NCI-H2227 (cell line): ENCODE data around the gene ARHGDIA.

ENCODE experiments used
- DNase-seq: peaks from one replicate; lab custom pipeline; 2025; ENCODE audit not compliant: unreplicated experiment; lab: John Stamatoyannopoulos, UW

The ARHGDIA gene

DNA sequence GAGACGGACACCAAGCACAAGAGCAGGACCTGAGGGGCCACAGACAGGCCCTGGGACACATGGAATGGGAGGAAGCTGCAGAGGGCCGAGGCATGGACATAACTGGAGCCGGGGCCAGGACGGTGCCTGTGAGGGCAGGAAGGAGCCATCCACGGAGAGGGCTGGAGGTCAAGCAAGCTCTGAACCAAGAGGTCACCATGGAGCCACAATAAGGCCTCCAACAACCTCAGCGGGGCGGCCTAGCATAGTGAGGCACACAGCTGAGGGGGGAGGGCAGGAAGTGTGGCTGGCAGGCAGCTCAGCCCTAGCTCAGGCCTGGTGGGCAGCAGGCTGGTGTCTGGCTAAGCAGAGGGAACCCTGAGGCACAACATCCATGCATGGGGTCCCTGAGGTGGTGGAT lies 42.5 kb downstream of the ARHGDIA start:
- DNase-seq, result no peak

GRCh38 chr17:81825841-81826466 lies 45.2 kb downstream of the ARHGDIA start:
- DNase-seq, result no peak

DNA sequence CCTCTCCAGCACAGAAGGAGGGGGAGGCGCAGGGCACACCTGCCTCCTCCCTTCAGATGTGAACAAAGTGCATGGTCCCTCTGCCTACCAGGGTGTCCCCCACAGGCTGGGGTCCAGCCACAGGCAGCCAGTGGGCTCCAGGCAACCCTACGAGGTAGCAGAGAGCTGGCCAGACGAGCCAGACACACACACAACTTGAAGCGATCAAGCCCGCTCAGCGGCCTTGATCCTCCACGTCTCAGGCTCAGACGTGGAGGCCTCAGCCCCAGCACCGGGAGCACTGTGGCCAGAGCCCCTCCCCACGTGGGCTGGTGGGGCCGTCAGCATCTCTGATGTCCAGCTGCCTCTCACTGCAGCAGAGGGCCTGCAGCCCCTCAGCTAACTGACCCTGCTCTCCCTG lies 46.5 kb downstream of the ARHGDIA start:
- DNase-seq, result no peak

GRCh38 chr17:81823820-81824550 lies 47.2 kb downstream of the ARHGDIA start:
- no peak for DNase-seq

DNA sequence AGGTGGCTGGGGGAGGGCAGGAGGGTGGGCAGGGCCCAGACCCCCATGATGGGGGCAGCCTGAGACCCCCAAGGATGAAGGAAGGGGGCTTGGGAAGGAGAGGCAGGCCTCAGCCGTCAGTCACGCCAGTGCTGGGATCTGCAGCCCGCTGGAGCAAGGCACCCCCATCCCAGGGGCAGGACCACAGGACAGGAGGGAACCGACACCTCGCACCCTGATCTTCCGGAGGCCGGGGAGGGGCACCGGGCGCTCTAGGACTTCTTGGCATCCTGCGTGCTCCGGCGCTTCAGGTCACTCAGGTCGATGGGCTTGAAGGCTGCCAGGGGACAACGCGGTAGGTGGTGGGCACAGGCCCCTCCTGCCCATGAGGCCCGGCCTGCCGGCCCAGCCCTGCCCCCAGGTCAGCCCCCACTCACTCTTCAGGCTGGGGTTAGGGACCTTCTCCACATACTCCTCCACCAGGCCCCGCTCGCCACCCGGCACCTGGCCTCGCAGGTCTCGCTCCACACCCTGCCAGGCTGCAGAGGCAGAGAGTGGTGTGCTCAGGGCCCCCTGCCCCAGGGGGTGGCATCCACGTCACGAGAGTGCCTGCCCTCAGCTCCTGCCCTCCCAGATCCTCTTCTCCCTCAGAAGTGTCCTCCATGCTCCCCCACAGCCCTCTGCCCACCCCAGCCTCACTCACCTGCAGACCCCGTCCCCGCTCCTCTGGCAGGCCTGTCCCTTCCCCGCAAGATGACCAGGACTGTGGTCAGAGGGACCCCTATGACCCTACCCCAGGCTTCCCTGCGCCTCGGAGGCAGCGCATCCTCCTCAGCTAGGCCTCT lies 47.9 kb downstream of the ARHGDIA start:
- DNase-seq, result no peak

DNA sequence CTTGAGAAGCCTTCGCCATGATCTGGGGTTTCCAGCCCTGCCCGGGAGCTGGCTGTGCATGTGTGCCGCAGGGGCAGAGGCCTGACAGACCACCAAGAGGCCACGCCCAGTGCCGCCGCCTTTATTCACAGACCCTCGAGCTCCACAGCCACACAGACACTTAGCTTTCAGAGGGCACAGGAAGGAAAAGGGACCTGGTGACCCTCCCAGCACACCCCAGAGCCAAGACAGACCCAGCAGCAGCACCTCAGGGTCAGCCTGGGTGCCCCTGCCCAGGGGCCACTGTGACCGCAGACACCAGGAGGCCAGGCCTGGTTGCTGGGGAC lies 48.9 kb downstream of the ARHGDIA start:
- no peak for DNase-seq

DNA sequence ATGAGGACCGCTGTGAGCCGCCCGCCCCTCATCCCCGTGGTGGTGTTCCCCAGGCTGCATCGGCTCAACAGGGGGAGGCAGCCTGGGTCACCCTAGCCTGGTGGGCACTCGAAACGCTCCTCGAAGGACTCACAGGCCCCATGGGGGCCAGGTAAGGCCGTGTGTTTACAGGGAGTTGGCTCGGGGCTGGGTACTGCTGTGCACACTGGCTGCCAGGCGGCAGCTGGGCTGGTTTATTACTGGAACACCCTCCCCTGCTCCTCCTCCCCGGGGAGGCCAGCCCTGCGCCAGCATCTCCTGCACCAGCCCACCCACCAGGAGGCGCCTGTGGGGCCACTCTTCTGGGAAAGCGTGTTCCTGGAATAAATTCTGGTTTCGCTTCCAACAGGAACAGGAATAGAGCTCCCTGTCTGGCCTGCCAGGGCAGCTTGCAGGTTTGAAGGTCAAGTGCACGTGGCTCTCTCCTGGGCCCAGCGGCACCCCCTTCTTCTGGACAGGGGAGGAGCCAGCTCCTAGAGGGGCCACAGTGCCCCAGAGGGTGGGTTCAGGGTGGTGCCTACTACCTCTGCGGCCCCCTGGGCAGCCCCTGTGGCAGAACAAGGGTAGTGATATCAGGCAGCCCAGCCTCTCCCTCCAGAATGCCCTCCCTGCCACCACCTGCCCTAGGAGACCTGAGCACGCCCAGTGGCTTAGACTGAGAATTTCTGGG lies 49.4 kb downstream of the ARHGDIA start:
- peak; percentile 43 for DNase-seq

GRCh38 chr17:81821147-81821546 lies 50.0 kb downstream of the ARHGDIA start:
- no peak for DNase-seq

DNA sequence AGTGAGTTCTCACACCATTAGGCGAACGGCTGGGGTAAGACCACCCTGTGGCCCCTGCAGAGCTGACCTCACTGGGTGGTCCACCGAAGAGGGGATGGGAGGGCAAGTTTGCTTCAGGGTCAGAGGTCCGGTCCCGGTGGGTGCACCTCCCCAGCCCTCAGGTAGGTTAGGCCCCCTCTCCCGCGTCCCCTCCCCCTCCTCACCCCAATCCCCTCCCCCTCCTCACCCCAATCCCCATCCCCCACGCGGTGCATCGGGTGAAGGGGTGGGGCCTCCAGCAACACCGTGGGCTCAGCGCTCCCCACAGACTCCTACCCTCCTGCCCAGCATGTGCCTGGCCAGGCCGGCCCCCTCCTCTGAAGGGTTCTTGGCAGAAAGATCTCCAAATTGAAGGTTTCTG lies 51.4 kb downstream of the ARHGDIA start:
- DNase-seq, result no peak

DNA sequence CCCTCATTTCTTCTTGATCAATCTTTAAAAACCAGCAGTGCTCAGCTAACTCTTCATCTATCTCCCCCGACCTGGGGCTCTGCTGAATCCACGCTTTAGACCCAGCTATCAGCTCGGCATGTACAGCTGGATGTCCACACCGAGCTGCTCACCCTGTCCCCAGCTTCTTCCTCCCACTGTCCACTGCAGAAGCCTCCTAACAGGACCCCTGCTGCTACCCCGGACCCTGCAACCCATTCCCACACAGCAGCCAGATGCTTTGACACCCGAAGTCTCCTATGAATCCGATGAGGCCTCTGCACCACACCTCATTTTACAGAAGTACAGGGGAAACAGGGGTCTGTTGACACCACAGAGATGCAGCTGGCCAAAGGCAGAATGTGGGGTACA lies 53.4 kb downstream of the ARHGDIA start:
- no peak for DNase-seq
